Erythroblast (primary cell): Measurements from ENCODE around the gene VAV3.

Source experiments
- GATA1 ChIP-seq: IDR thresholded peaks from 2 replicates; pipeline ENCODE4 v1.6.1; 2011; ENCODE audit warnings: low read depth, mild to moderate bottlenecking, control low read depth, low read length, moderate library complexity
- POLR2A ChIP-seq: IDR thresholded peaks from 2 replicates; pipeline ENCODE4 v1.6.1; 2011; ENCODE audit warnings: mild to moderate bottlenecking, low read length

DNA sequence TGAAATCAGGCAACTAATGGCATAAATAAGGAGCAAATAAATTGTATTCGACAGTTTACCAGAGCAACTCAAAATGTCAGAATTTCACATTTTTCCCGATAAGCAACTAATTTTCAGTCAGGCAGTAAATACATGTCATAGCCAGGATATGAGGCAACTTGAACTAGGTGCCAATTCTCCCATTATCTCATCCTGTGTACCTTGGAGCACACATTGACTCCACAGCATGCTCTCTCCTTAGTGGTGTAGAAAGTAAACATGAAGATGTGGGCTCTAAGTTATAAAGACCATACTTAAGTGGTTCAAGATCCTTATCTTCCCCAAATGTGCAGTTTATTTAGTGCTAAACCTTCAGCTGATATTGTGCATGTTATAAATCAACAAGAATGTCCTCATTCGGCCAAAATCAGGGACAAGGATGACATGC is 197.8 kb downstream of the VAV3 start:
- no peak for TF ChIP-seq POLR2A
- TF ChIP-seq GATA1, result no peak
